Femur (tissue), 1 donor: ENCODE data around the gene GIMAP8.
A peak's percentile ranks its signal among the peaks of the same experiment; 100 is the strongest.

Source experiments
- DNase-seq: peaks from one replicate; pipeline ENCODE4 v3.0.0-alpha.2; 2017

GIMAP8 gene

DNA sequence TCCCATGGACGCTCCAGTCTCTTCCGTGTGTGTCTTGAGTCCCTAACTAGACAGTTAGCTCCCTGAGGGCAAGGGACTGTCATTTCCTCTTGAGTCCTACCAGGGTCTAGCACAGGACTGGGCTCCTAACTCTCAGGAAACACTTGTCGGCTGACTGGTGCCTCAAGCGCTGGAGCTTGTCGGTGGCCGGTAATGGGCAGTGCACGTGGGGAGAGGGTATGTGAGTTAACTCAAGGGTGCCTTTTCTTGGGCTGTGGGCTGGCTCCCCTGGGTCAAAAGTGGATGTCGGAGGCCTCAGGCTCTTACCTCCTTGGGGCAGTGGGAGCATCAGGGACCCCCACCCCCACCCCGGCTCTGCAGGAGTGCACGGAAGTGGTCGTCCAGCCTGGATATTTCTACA lies 38.4 kb upstream of the GIMAP8 start:
- no peak for DNase-seq

DNA sequence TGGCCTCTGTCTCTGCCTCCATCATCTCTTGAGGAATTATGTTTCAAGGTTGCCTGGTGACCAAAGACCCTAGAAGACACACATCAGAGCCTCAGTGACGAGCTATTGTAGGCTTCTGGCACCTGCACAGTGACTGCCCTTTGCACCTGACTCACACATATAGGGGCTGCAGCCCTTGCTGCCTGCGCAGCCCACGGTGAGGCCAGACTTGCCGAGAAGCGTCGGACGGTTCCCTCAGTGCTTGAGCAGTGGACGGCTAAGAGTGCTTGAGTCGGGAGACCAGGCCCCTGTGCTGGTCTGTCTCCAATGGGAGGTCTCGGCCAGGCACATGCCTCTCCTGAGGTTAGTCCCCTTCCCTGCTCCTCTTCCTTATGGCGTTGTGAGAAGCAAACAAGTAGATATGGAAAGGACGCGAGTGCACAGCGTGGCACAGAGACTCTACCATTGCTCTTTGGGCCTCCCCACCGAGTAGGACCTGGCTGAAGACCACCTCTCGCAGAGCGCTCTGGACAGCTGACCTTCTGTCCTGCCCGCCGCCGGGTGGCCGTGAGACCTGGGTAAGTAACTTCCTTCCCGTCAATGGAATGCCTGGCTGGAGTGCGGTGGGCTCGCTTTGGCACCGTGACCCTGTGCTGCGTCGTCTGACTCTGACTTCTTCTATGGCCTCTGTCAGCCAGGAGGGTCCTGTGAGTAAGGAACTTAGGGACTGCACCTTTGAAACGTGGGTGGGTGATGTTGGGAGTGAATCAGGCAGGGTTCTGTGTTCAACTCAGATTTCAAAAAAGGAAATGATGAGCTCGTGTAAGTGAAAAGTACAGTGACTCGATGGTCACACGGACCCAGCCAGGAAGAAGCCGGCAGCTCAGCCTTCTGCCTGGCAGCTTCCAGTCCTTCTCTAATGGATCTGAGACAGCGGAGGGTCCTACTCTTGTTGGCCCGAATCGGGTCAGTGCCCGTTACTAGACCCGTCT lies 37.6 kb upstream of the GIMAP8 start:
- no peak for DNase-seq

DNA sequence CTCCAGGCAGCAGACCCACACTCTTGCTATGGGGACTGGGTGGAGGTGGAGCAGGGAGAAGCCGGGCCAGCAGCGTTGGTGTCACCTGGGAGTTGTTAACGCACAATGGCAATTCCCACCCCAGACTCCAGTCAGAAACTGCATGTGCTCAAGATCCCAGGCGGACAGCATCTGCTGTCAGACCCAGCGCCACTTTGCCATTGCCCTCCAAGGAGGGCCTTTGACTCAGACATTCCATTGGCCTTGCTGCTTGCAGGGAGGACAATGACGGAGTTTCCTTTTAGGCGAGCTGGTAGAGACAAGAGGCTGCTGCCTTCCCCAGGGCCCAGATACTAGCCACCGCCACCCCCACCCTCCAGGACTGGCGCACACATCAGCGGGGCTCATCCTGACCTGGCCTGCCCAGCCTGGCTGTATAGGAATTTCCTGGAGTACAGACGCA lies 36.8 kb upstream of the GIMAP8 start:
- DNase-seq, result no peak

DNA sequence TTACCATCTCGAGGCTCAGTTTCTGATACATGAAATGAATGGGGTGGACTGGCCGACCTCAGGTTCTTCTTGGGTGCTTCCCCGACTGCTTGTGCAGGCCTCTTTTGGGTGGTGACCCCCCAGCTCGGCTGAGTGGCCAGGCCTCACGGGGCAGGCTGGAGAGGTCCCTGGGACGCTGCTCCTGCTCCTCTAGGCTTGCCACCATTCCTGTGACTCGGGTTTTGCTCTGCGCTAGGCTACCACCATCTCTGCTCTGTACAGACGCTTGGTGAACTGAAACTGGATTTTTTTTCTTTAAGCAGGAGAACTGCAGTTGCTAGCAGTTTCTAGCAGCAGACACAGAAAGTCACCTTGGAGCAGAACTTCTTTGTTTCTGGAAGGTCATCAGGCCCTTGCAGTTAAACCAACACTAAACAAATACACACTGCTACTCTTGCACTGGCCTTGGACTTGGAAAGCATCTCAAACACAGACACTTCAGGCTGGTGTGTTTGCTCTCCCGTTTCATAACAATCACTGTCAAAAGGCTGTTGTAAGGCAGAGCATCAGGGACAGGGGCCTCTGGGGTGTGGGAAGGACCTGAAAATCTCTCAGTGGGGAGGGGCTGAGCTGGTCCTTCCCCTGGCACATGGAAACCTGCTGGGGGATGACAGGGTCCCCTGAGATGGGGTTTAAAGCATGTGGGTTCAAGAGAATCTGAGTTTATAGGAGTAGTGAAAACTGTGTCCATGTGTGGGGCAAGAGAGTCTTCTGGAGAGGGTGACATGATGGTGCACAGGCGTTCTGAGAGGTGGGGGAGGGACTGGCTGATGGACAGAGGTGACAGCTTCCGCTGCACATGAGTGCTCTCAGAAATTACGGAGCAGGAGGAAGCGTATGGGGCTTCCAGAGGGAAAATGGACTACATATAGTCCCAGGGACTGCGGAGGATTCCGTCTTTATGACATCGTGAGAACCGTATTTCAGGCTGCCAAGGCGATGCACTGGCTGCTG lies 35.0 kb upstream of the GIMAP8 start:
- DNase-seq, result no peak

DNA sequence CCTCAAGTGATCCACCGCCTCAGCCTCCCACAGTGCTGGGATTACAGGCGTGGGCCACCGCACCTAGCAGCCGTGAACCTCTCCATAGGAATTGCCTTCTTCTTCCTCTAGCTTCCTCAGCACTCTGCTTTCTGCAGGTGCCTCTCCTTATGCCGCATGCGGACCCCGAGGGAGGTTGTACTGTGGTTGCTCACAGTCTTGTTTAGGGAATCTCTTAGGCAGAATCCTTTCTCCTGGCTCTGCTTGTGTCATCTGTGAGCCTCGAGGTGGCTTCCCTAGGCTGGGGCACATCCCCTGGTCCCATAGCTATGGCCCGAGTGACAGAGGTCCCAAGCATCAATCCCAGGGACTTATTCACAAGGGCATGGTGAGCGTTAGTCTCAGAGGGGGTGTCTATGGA lies 33.2 kb upstream of the GIMAP8 start:
- DNase-seq, result no peak

DNA sequence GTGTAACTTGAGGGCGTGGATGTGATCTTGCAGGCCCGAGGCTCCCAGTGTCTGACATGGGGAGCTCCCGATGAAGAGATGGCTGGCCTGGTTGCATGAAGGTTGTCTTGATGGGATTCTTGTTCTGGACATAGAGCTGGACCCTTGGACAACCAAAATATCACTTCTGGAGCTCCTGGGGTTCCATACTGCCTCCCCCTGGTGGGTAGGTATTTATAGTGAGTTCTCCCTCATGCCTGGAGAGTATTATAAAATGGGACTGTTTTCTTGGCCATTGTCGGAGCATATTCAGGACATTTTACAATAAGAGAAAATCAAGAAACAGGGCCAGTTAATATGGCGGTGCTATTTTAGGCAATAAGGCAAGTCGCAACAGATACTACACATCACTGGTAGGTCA lies 32.6 kb upstream of the GIMAP8 start:
- DNase-seq, result no peak

DNA sequence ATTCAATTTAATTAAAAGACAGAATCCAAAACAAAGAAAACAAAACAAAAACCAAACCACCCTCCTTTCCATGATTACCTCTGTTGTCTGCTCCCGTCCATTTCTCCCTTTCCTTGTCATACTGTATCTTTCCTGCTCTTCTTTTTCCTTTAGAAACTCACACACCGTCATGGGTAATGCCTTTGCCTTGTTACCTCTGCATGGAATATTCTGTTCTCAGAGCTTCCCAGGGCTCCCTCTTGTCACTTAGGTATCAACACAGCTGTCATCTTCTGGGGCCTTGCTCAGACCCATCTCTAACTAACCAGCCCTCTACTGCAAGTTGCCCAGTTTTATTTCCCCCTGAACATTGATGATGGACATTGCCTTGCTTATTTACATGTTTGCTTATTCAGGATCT lies 30.2 kb upstream of the GIMAP8 start:
- DNase-seq, result no peak

DNA sequence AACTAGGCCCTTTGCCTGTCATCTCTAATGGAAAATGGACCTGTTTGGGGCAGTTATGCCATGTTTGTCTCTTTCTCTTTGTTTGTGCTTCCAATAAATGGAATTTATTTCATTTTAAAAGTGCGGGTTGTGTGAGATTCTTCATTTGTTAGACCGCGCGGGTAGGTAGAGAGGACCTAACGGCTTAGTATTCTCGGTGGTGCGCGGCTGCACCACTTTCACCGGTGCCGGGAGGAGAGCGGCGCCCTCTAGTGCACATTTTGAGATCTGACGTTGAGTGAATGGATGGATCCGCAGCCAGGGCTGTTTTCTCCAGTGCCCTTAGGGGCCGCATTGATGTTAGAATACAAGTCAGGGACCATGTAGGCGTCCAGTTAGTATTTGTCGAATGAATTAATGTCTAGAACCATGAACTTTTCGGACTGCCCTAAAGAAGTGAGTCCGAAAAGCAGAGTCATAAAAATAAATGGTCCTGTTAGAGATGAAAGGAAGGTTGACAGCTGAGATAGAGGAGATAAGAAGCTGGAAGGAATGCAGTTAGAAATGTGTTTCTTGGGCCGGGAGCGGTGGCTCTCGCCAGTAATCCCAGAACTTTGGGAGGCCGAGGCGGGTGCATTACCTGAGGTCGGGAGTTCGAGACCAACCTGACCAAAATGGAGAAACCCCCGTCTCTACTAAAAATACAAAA lies 29.3 kb upstream of the GIMAP8 start:
- DNase-seq, result peak; percentile 84

DNA sequence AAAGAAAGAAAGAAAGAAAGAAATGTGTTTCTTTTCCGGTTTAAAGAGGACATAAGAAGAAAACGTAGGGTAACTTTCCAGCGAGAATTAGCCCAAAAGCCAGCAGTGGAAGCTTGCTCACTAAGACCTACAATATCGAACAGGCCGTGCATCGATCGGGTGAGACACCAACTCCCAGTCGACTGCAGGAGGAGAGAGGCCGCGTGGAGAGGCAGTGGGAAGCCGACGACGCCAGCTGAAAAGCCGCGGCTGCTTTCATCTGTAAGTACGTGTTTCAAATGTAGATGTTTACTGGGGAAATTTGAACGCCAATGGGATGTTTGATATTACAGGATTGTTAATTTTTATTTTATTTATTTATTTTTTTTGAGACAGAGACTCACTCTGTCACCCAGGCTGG lies 28.6 kb upstream of the GIMAP8 start:
- DNase-seq, result no peak

DNA sequence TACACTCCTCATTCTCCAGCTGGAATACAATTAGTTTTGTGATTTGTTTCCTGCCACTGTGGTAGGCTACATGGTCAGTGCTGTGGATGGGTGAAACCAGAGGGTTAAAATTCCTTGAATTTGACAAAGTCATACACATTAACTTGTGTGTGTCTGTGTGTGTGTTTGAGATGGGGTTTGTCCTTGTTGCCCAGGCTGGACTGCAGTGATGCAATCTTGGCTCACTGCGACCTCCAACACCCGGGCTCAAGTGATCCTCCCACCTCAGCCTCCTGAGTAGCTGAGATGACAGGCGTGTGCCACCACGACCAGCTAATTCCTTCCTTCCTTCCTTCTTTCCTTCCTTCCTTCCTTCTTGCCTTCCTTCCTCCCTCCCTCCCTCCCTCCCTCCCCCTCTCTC lies 24.8 kb upstream of the GIMAP8 start:
- DNase-seq, result no peak

DNA sequence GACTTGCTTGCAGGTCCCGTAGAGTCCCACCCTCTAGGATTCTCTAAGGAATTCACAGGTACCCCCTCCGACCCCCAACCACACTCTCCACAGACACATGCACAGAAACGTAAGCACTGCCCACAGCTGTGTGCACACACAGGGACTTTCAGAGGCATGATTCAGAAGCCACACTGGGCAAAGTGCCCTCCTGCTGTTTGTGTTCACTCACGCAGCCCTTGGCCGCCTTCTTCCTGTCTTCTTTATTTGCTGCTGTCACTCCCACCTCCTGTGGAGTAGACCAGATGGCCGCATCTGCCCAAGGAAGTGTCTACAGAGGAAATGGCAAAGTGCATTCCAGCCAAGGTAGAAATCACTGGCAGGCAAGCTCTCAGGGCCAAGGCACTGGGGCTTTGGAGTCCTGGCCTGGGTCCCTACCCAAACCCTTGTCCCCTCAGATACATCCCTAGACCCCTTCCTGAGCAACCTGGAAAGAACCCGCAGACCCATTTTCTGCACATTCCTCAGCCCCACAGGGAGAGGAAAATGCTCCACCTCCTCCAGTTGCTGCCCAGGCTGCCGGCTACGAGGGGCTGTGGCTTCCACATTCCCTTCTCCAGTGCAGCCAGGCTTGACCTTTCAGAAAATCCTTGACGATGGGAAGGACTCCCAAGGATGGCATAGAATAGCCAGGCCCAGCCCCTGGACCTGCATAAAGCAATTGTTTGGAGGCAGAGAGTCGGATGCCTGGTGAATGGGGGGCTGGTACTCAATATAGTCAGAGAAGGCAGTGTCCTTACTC lies 21.6 kb upstream of the GIMAP8 start:
- peak; percentile 66 for DNase-seq

DNA sequence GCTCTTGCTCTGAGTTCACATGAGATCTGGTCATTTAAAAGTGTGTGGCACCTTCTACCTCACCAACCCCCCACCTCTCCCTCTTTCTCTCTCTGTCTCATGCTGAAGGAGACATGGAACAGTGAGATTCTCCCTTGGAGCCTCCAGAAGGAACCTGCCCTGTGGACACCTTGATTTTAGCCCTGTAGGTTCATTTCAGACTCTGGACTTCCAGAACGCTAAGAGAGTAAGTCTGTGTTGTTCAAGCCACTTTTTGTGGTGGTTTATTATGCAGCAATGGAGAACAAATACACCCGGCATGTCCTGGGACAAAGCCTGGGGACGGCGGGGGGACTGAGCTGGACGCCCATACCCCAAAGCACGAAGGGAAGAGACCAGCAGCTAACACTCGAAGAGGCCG lies 20.7 kb upstream of the GIMAP8 start:
- no peak for DNase-seq

DNA sequence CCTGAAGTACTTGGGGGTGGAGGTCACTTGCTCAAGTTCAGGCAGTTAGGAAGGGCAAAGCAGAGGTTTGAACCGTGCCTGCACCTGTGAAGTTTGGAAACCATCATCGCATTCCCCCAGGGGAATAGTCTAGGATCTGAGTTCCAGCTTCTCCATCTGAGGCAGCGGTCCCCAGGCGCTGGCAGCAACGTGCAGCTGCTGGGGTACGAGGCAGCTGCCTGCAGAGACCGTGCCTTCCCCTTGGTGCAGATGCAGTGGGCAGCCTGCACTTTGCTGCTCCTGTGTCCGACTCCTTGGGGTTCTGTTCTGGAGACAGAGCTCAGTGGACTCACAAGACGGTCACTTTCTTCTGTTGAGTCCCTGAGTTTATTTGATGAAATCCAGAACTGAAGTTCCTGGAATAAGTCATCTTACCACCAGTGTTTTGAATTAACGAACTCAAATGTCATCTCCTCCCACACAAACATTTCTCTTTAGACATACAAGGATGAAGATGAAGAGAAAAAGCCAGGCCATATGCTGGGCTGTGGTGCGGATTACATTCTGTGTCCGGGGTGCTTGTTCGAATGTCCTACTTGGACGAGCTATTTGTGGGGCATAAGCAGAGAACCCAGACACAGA lies 19.9 kb upstream of the GIMAP8 start:
- no peak for DNase-seq

DNA sequence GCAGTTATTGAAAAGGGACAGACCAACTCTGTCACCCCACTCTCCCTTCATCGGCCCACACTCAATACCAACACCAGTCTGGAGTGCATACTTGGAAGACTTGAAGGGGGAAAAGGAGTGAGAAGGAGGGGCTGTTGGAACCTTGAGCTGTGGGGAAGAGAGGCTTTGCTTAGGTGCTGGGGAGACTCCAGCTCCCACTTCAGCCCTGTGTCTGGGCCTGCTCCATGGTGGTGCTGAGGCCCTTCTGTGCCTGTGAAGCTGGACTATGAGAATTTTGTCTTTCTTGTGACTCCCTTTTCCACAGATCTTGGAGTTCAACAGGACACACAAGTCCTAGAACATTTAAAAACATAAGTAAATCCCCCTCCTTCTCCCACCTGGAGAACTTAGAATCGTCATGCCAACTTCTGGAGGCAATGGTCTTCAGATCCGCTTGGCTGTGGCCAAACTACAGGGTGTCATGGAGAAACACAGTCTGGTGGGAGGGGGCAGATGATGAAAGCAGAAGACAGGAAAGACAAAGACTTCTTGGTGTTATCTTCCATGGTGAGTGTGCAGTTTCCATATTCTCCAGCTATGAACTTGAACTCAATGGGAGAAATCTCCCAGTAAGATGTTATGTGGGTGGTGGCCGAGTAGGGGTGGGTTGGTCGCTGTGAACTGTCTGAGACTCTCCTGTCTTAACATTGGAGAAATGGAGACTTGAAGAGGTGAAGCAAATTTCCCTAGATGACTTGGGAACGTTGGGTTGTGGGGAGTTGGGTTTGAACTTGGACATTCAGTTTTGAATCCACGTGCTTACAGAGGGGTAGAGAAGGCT lies 18.4 kb upstream of the GIMAP8 start:
- no peak for DNase-seq

DNA sequence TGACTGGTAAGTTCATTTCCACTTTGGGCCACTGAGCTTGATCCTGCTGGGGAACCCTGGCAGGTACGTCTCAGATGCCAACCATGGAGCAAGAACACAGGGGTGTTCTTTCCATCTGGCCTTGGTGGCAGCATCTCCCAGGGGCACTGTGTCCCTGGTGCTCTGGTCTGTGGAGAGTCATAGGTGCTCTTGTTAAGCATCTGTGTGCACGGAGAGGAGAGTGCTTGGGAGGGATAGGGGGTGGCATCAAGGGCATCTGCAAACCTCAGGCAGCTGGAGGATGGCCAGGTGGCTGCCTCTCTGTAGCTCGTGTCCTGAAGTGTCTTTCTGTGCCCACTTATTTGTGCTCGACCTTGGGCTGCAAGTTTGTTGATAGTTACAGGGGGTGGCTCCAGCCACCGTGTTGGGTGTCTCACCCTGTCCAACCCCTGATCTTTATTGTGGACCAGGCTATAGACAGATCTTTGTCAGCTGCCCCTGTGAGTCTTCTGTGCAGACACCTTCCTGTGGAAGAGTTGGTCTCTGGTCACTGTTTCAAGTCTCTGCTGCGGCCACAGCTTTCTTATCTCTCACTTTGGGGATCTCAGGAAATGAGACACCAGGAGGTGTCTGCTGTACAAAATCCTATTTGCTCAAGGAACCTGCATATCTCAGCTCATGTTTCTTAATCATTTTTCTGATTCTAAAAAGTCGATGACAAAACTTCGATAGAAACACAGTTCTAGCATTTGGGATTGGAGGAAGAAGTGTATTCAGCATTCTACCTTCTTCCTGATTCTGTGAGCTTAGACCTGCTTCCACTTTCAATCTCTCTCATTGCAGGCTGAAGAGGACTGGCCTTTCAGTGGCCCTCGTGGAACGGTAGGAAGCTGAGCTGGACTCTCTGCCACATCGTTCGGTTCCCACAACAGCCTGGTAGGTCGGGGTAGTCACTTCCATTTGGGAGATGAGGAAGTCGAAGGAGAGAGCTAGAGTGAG lies 17.2 kb upstream of the GIMAP8 start:
- DNase-seq, result no peak

DNA sequence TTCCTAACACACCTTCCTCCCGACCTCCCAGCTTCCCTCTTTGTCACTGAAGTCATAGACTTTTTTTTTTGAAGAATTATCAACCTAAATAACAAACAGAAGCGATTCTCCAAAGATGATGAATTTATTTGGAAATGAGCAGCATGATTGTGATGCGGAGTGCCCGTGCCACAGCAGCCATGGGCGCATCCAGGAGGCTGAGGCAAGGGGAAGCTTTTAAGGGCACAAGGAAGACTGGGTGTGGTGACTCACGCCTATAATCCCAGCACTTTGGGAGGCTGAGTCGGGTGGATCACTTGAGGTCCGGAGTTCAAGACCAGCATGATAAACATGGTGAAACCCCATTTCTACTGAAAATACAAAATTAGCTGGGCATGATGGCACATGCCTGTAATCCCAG lies 16.2 kb upstream of the GIMAP8 start:
- no peak for DNase-seq

DNA sequence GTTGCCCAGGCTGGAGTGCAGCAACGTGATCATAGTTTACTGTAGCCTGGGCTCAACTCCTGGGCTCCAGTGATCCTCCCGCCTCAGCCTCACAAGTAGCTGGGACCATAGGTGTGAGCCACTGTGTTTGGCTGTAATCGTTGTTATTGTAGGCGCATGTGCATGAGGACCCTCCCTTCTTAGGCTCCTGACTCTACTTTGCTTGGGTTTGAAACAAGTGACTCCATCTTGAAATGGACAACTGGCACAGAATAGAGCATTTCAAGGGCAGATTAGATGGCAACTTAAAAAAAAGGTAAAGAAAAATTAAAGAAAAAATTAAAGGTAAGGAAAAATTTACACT lies 15.4 kb upstream of the GIMAP8 start:
- DNase-seq, result no peak

DNA sequence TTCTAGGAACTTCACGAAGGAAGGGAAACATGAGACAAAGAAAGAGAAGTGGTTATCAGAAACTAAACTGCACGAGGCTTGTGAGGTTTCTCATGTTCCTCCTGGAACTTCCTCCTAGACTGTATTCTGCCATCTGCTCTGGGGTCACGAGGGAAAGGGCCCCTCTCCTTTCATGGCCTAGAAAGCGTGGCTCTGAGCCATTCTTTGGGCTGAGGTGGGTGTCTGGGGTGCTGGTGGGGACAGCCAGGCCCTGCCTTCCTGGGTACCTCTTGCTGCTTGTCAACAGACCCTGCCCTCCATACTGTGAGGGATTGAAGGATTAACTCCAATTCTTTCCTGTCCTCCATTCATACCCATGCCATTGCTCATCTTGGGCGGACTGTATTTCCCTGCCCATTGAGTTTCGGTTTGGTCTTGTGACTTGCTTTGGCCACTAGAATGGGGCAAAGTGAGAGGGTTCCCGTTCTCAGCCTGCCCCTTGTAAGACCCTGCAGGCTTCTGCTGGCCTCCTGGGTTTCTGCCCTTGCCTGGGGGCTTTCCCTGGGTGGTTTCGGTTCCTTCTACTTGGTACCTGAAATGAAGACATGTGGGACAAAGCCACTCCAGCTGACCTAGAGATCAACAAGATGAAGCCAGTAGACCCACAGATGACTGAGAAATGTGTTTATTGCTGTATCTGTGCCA lies 14.9 kb upstream of the GIMAP8 start:
- DNase-seq, result no peak

DNA sequence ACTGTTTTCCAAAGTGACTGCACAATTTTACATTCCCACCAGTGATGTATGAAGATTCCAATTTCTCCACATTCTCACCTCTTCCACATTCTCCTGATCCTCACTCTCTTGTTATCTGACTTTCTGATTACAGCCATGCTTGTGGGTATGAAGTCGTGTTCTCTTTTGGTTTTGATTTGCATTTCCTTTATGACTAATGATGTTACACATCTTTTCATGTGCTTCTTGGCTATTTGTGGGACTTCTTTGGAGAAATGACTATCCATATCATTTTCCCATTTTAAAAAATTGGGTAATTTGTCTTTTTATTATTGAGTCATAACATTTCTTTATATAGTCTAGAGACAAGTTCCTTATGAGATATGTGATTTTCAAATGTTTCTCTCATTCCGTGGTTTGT lies 10.5 kb upstream of the GIMAP8 start:
- DNase-seq, result no peak
